Ovary (tissue), 3 donors: ENCODE data around the gene RNF44.

Experiments
- POLR2A ChIP-seq: fragments of 450-650 bp; IDR thresholded peaks from one replicate; pipeline ENCODE4 v1.6.1; 2017; ENCODE audit warnings: antibody characterized with exemption, mild to moderate bottlenecking, moderate library complexity
- TF ChIP-seq, protein P1 (sequence below), 3 donors: fragments of 450-650 bp in 2 of 3; fragments of 200-600 bp in 1 of 3; IDR thresholded peaks; one replicate each; pipeline versions ENCODE4 v1.5.1 to v1.8.0; 2016 to 2022; ENCODE audit warnings: antibody characterized with exemption in 3 of 3, mild to moderate bottlenecking in 1 of 3
- donor health status: DM: no; HTN: no; CAD: no.

DNA sequence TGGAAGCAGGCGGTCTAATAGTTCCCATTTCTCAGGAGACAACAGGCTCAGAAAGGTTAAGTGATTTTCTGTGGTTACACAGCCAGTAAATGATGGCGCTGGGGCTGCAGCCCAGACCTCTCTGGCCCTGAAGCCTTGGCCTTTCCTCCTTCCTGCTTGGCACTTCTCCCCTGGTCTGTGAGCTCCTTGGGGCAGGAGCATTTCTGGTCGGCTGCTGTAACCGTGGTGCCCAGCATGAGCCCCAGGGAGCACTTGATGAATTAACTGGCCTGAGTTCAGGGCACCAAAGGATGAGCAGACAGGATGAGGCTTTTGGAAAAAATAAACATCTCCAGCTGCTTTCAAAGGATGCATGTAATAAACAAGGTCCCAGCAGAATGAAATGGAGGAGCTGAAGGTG lies 42.1 kb upstream of the RNF44 start:
- TF ChIP-seq, protein P1, sequence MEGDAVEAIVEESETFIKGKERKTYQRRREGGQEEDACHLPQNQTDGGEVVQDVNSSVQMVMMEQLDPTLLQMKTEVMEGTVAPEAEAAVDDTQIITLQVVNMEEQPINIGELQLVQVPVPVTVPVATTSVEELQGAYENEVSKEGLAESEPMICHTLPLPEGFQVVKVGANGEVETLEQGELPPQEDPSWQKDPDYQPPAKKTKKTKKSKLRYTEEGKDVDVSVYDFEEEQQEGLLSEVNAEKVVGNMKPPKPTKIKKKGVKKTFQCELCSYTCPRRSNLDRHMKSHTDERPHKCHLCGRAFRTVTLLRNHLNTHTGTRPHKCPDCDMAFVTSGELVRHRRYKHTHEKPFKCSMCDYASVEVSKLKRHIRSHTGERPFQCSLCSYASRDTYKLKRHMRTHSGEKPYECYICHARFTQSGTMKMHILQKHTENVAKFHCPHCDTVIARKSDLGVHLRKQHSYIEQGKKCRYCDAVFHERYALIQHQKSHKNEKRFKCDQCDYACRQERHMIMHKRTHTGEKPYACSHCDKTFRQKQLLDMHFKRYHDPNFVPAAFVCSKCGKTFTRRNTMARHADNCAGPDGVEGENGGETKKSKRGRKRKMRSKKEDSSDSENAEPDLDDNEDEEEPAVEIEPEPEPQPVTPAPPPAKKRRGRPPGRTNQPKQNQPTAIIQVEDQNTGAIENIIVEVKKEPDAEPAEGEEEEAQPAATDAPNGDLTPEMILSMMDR (IDR thresholded peaks at IDR 0.05) = no peak
- TF ChIP-seq POLR2A = no peak
